Measurements from ENCODE around the gene WNT4. TPM values are rescaled to one million over a fixed set of nuclear protein-coding genes. Genes with fewer than 3 reads are reported as not detected.
A peak's percentile ranks its signal among the peaks of the same experiment; 100 is the strongest.

The WNT4 gene
- total and polyA plus RNA-seq, 9 of the 15 experiments (the other 6 are each of a cell fraction or from before 2014, with no cell fraction given) = 0.01 TPM; not detected in 8

GRCh38 chr1:22124592-22125229, 18.2 kb downstream of the WNT4 start:
- peak; percentile 94 for TF ChIP-seq ZFP36 (IDR thresholded peaks at IDR 0.05; ENCODE audit: low read depth, low read length, partially characterized antibody)
- TF ChIP-seq IRF2 (CRISPR knock-in tag; IDR thresholded peaks at IDR 0.05) = 0 out of 2 replicates have a peak, but pooled peaks have one; percentile 72
- TF ChIP-seq HES1 (IDR thresholded peaks at IDR 0.05; ENCODE audit: low read depth) = no peak
- H3K27ac ChIP-seq (ENCODE audit: extremely low read depth, low read depth, low read length) = no peak overlapping the region
- BruUV-seq (replicated peaks) = no TSS peak
- no peak overlapping the region for H2AFZ ChIP-seq (ENCODE audit: low read depth, low read length)
- peaks cover 14 to 44% of the 10 kb centered on the region in 2 experiments for H3K4me1 ChIP-seq (replicated peaks in 1 of 2; ENCODE audit: control insufficient read depth in 2 of 2, insufficient read depth in 2 of 2, low read length in 2 of 2)
- H3K79me2 ChIP-seq (ENCODE audit: control insufficient read depth, insufficient read depth, low read length) = no peaks in the 10 kb centered on the region
- DNase-seq (ENCODE audit: extremely low read depth in 1 of 4, low spot score in 3 of 4) = no peak
- peaks cover 0 to 22% of the 10 kb centered on the region in 2 experiments; a peak in 3 of 5 replicates for H3K27me3 ChIP-seq (ENCODE audit: control insufficient read depth in 2 of 2, insufficient read depth in 2 of 2, low read length in 2 of 2)
- H3K9ac ChIP-seq (ENCODE audit: insufficient read depth in 1 of 2, low read depth in 2 of 2, low read length in 2 of 2) = no peak overlapping the region; a peak in 1 of 4 replicates
- no peak for FAIRE-seq
- no peaks in the 10 kb centered on the region for H3K9me3 ChIP-seq (replicated peaks; ENCODE audit: control insufficient read depth, insufficient read depth, low read depth, low read length)
- H3K4me2 ChIP-seq (ENCODE audit: insufficient read depth, low read length) = no peak overlapping the region
- H4K20me1 ChIP-seq (replicated peaks; ENCODE audit: control insufficient read depth, insufficient read depth, low read length) = peaks cover 22% of the 10 kb centered on the region
- no peak overlapping the region for H3K4me3 ChIP-seq
- CTCF ChIA-PET (ENCODE audit: low intra/inter-chr PET ratio) = no interaction called here
- no peak for ATAC-seq
- 71% methylated on average over 8 of the region's 8 CpGs for WGBS (ENCODE audit: insufficient coverage, low coverage, missing lambda C conversion rate)
- no peaks in the 10 kb centered on the region for H3K9me1 ChIP-seq (ENCODE audit: control insufficient read depth, insufficient read depth, low read length)
- POLR2A ChIA-PET = interaction anchor here (0.8 kb wide), 1 partner anchor 24 kb away, joined by 3 read pairs; no protein-coding TSS in a partner anchor
- intact Hi-C loops (cut with micrococcal nuclease) = no loop called here
- no peaks in the 10 kb centered on the region for H3K36me3 ChIP-seq (ENCODE audit: control insufficient read depth, insufficient read depth, low read length)
- in situ Hi-C loops (cut with MboI) = no loop called here

DNA sequence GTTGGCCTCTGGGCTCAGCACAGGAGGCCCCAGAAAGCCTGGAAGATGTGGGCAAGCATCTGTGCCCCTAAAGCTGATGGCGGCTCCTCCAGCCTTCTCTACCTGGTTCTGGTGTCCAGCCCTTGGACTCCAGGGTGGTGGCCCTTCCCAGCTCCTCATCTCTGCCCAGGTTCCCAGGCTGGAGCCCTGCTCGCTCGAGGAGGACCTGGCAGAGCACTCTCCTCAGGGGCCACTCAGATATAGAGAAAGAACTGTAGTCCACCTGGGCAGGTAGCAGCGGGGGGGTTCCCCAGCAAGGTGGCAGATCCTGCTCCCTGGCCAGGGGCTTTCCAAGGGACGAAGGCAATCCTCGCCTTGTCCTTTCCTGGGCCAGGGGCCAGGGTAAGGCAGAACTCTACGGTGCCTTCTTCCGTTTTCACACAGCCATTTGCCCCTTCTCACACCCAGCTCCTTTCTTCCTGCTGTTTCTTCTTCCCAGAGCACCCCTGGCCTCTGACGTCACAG, 18.9 kb downstream of the WNT4 start:
- Histone ChIP-seq H3K4me3 (no peak overlapping the region), H3K27me3 (ENCODE audit: control insufficient read depth in 2 of 2, insufficient read depth in 2 of 2, low read length in 2 of 2) (peaks cover 0 to 14% of the 10 kb centered on the region in 2 experiments; a peak in 3 of 5 replicates), H3K79me2 (ENCODE audit: control insufficient read depth, insufficient read depth, low read length) (no peaks in the 10 kb centered on the region), H4K20me1 (replicated peaks; ENCODE audit: control insufficient read depth, insufficient read depth, low read length) (peaks cover 17% of the 10 kb centered on the region), H3K4me1 (replicated peaks in 1 of 2; ENCODE audit: control insufficient read depth in 2 of 2, insufficient read depth in 2 of 2, low read length in 2 of 2) (peaks cover 14 to 40% of the 10 kb centered on the region in 2 experiments), H3K4me2 (ENCODE audit: insufficient read depth, low read length) (no peak overlapping the region), H2AFZ (ENCODE audit: low read depth, low read length) (no peak overlapping the region), H3K27ac (ENCODE audit: extremely low read depth, low read depth, low read length) (no peak overlapping the region), H3K9me3 (replicated peaks; ENCODE audit: control insufficient read depth, insufficient read depth, low read depth, low read length) (no peaks in the 10 kb centered on the region), H3K9ac (ENCODE audit: insufficient read depth in 1 of 2, low read depth in 2 of 2, low read length in 2 of 2) (peak overlapping the region in 1 of 2 experiments; percentile 46; a peak in 1 of 4 replicates), H3K36me3 (ENCODE audit: control insufficient read depth, insufficient read depth, low read length) (no peaks in the 10 kb centered on the region), H3K9me1 (ENCODE audit: control insufficient read depth, insufficient read depth, low read length) (no peaks in the 10 kb centered on the region)
- WGBS (ENCODE audit: insufficient coverage, low coverage, missing lambda C conversion rate) = 45% methylated on average over 8 of the region's 9 CpGs
- intact Hi-C loops (cut with micrococcal nuclease) (no loop called here), in situ Hi-C loops (cut with MboI) (no loop called here)
- DNase-seq (ENCODE audit: extremely low read depth in 1 of 4, low spot score in 3 of 4) (no peak), FAIRE-seq (no peak), ATAC-seq (no peak)
- CTCF ChIA-PET (ENCODE audit: low intra/inter-chr PET ratio) = no interaction called here
- TF ChIP-seq ETS1 (conservative IDR thresholded peaks at IDR 0.05; ENCODE audit: control insufficient read depth, low read depth, low read length) (no peak), POLR2G (IDR thresholded peaks at IDR 0.05; ENCODE audit: low read depth, low read length) (0 out of 2 replicates have a peak, but pooled peaks have one; percentile 25)
- POLR2A ChIA-PET = interaction anchor here (0.7 to 0.8 kb wide), 2 partner anchors 21 to 23 kb away, joined by 3 read pairs; no protein-coding TSS in a partner anchor
- BruUV-seq (replicated peaks) = no TSS peak
